ENCODE data around the gene AIFM3.

Gene AIFM3

GRCh38 chr22:20983081-20983771 is 16.2 kb downstream of the AIFM3 start:
- ATAC-seq = 0 out of 3 replicates have a peak, but pooled peaks have one; percentile 1
- TF ChIP-seq ZFP30 (CRISPR knock-in tag; IDR thresholded peaks at IDR 0.05) (no peak), CSDC2 (CRISPR knock-in tag; IDR thresholded peaks at IDR 0.05) (no peak), SNAI2 (CRISPR knock-in tag; IDR thresholded peaks at IDR 0.05) (no peak), ZNF70 (CRISPR knock-in tag; IDR thresholded peaks at IDR 0.05) (no peak), TCF4 (CRISPR knock-in tag; IDR thresholded peaks at IDR 0.05; ENCODE audit: borderline replicate concordance) (no peak)
- TF ChIP-seq, protein P1, sequence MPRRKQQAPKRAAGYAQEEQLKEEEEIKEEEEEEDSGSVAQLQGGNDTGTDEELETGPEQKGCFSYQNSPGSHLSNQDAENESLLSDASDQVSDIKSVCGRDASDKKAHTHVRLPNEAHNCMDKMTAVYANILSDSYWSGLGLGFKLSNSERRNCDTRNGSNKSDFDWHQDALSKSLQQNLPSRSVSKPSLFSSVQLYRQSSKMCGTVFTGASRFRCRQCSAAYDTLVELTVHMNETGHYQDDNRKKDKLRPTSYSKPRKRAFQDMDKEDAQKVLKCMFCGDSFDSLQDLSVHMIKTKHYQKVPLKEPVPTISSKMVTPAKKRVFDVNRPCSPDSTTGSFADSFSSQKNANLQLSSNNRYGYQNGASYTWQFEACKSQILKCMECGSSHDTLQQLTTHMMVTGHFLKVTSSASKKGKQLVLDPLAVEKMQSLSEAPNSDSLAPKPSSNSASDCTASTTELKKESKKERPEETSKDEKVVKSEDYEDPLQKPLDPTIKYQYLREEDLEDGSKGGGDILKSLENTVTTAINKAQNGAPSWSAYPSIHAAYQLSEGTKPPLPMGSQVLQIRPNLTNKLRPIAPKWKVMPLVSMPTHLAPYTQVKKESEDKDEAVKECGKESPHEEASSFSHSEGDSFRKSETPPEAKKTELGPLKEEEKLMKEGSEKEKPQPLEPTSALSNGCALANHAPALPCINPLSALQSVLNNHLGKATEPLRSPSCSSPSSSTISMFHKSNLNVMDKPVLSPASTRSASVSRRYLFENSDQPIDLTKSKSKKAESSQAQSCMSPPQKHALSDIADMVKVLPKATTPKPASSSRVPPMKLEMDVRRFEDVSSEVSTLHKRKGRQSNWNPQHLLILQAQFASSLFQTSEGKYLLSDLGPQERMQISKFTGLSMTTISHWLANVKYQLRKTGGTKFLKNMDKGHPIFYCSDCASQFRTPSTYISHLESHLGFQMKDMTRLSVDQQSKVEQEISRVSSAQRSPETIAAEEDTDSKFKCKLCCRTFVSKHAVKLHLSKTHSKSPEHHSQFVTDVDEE (CRISPR knock-in tag; IDR thresholded peaks at IDR 0.05) = no peak

DNA sequence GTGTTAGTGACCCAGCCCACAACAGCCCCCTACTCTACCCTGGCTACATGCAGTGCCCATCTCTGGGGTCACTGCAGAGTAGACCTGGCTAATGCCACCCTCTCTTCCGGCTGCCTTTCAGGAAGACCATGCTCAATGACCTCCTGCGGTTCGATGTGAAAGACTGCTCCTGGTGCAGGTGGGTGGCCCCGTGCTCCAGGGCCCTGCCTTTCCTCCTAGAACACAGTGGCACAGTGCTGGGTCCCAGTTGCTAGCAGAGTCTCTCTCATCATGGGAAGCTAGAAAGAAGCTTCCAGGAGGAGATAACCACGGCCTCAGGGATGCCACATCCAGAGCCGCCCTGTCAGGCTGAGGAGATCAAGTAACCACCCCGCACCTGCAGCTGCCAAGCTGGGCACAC is 18.7 kb downstream of the AIFM3 start:
- TF ChIP-seq BACH2 (CRISPR knock-in tag; IDR thresholded peaks at IDR 0.05; ENCODE audit: borderline replicate concordance) = no peak
- no peak for TF ChIP-seq ZC3H10 (CRISPR knock-in tag; IDR thresholded peaks at IDR 0.05)
- TF ChIP-seq, protein P1 (CRISPR knock-in tag; IDR thresholded peaks at IDR 0.05) = no peak
- no peak for TF ChIP-seq ZFP3 (CRISPR knock-in tag; IDR thresholded peaks at IDR 0.05)
- no peak for TF ChIP-seq SNAI2 (CRISPR knock-in tag; IDR thresholded peaks at IDR 0.05)
- no peak for TF ChIP-seq CSRNP3 (CRISPR knock-in tag; IDR thresholded peaks at IDR 0.05)
- no peak for TF ChIP-seq ESRRG (CRISPR knock-in tag; IDR thresholded peaks at IDR 0.05)
- no peak for TF ChIP-seq ZNF565 (CRISPR knock-in tag; conservative IDR thresholded peaks at IDR 0.05; ENCODE audit: low read depth)
- TF ChIP-seq ARNTL (CRISPR knock-in tag; IDR thresholded peaks at IDR 0.05; ENCODE audit: borderline replicate concordance, low read depth) = no peak
- TF ChIP-seq GLIS3 (CRISPR knock-in tag; IDR thresholded peaks at IDR 0.05) = no peak
- TF ChIP-seq ZNF70 (CRISPR knock-in tag; IDR thresholded peaks at IDR 0.05) = no peak
- no peak for TF ChIP-seq TCF4 (CRISPR knock-in tag; IDR thresholded peaks at IDR 0.05; ENCODE audit: borderline replicate concordance)
- no peak for ATAC-seq

- no peak for ATAC-seq
- no peak for TF ChIP-seq ZC3H10 (CRISPR knock-in tag; IDR thresholded peaks at IDR 0.05)
- TF ChIP-seq, protein P2, sequence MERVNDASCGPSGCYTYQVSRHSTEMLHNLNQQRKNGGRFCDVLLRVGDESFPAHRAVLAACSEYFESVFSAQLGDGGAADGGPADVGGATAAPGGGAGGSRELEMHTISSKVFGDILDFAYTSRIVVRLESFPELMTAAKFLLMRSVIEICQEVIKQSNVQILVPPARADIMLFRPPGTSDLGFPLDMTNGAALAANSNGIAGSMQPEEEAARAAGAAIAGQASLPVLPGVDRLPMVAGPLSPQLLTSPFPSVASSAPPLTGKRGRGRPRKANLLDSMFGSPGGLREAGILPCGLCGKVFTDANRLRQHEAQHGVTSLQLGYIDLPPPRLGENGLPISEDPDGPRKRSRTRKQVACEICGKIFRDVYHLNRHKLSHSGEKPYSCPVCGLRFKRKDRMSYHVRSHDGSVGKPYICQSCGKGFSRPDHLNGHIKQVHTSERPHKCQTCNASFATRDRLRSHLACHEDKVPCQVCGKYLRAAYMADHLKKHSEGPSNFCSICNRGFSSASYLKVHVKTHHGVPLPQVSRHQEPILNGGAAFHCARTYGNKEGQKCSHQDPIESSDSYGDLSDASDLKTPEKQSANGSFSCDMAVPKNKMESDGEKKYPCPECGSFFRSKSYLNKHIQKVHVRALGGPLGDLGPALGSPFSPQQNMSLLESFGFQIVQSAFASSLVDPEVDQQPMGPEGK (CRISPR knock-in tag; IDR thresholded peaks at IDR 0.05; ENCODE audit: borderline replicate concordance) = no peak
- TF ChIP-seq ZNF565 (CRISPR knock-in tag; conservative IDR thresholded peaks at IDR 0.05; ENCODE audit: low read depth) = no peak
- TF ChIP-seq GLIS3 (CRISPR knock-in tag; IDR thresholded peaks at IDR 0.05) = no peak
- TF ChIP-seq ISL1 (CRISPR knock-in tag; IDR thresholded peaks at IDR 0.05) = no peak
These were observed 19.3 kb downstream of the AIFM3 start for GRCh38 chr22:20986365-20986764.

DNA sequence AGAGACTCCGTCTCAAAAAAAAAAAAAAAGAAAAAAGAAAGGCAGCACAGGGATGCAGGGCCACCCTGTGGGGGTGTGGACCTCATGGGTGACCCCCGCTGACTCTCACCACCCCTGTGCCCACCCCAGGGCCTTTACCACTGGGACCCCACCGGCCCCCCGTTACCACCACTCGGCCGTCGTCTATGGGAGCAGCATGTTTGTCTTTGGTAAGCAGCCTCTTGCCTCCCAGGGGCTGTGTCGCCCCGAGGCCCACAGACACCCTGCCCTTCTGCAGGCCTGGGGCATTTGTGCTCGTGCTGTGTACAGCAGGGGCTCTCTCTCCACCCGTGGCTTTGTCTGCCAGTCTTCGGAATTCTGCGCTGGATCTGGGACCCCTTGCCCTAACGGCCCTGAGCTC is 20.3 kb downstream of the AIFM3 start:
- TF ChIP-seq, protein P1 (CRISPR knock-in tag; IDR thresholded peaks at IDR 0.05) = no peak
- no peak for TF ChIP-seq ZNF70 (CRISPR knock-in tag; IDR thresholded peaks at IDR 0.05)
- no peak for ATAC-seq

All from SK-N-SH treated with all-trans-retinoic acid at 6 μM for 48 hours (cell line).